GM21360 (cell line): Measurements from ENCODE around the gene ZFYVE1.
"Not testable (repeated sequence)": the region's sequence is repeated elsewhere in the genome, so short reads cannot be mapped to it uniquely, and the experiment has no call there.

ENCODE experiments used
- ATAC-seq: cut with Tn5 transposase; IDR thresholded peaks from one replicate; pipeline ENCODE4 v1.9.1; 2021; ENCODE audit warnings: mild to moderate bottlenecking, moderate library complexity; ENCODE audit not compliant: unreplicated experiment

The ZFYVE1 gene

GRCh38 chr14:72961016-72961415, 65.9 kb downstream of the ZFYVE1 start:
- not testable (repeated sequence) for ATAC-seq

- no peak for ATAC-seq
These were observed 68.4 kb downstream of the ZFYVE1 start for GRCh38 chr14:72958548-72958947.

GRCh38 chr14:72957213-72957612, 69.7 kb downstream of the ZFYVE1 start:
- ATAC-seq, result no peak

GRCh38 chr14:72956741-72957140, 70.2 kb downstream of the ZFYVE1 start:
- not testable (repeated sequence) for ATAC-seq

GRCh38 chr14:72952171-72952570, 74.7 kb downstream of the ZFYVE1 start:
- ATAC-seq, result no peak

- no peak for ATAC-seq
These were observed 78.3 kb downstream of the ZFYVE1 start for GRCh38 chr14:72948481-72949138.

GRCh38 chr14:72947366-72948160, 79.3 kb downstream of the ZFYVE1 start:
- ATAC-seq, result no peak

GRCh38 chr14:72946491-72946890, 80.4 kb downstream of the ZFYVE1 start:
- ATAC-seq, result no peak

- no peak for ATAC-seq
These were observed 81.4 kb downstream of the ZFYVE1 start for GRCh38 chr14:72945356-72946027.

- ATAC-seq, result no peak
These were observed 83.0 kb downstream of the ZFYVE1 start for GRCh38 chr14:72943876-72944430.

- no peak for ATAC-seq
These were observed 84.0 kb downstream of the ZFYVE1 start for GRCh38 chr14:72942934-72943333.

GRCh38 chr14:72941286-72941985, 85.5 kb downstream of the ZFYVE1 start:
- no peak for ATAC-seq

GRCh38 chr14:72939630-72940029, 87.3 kb downstream of the ZFYVE1 start:
- ATAC-seq, result no peak

- no peak for ATAC-seq
These were observed 94.0 kb downstream of the ZFYVE1 start for GRCh38 chr14:72932893-72933292.

GRCh38 chr14:72929316-72930080, 97.4 kb downstream of the ZFYVE1 start:
- no peak for ATAC-seq

GRCh38 chr14:72928872-72929271, 98.0 kb downstream of the ZFYVE1 start:
- no peak for ATAC-seq

- peak; percentile 88 for ATAC-seq
These were observed 100.4 kb downstream of the ZFYVE1 start, which contains the start of gene DCAF4 for GRCh38 chr14:72926292-72927028. Gene DCAF4 (plus strand): TSS chr14:72926464. CDS start chr14:72937979, 11,515 bp downstream.

- no peak for ATAC-seq
These were observed 101.1 kb downstream of the ZFYVE1 start for GRCh38 chr14:72925815-72926291.

- ATAC-seq, result no peak
These were observed 101.6 kb downstream of the ZFYVE1 start for GRCh38 chr14:72925171-72925759.
